Body of pancreas (tissue), 4 donors: ENCODE measurements around the gene HBD.

Source experiments
- POLR2A ChIP-seq, 3 donors: fragments of 450-650 bp; IDR thresholded peaks; one replicate each; pipeline ENCODE4 v1.6.1; 2016; ENCODE audit warnings: antibody characterized with exemption in 3 of 3, mild to moderate bottlenecking in 2 of 3
- TF ChIP-seq, protein P1 (sequence below), 7 experiments: fragments of 450-650 bp in 4 of 7; fragments of 200-600 bp in 3 of 7; sonication (generic) in 3 of 7; IDR thresholded peaks; one replicate each; pipeline ENCODE4 v1.5.1; 2016 to 2019; ENCODE audit warnings: antibody characterized with exemption in 7 of 7

DNA sequence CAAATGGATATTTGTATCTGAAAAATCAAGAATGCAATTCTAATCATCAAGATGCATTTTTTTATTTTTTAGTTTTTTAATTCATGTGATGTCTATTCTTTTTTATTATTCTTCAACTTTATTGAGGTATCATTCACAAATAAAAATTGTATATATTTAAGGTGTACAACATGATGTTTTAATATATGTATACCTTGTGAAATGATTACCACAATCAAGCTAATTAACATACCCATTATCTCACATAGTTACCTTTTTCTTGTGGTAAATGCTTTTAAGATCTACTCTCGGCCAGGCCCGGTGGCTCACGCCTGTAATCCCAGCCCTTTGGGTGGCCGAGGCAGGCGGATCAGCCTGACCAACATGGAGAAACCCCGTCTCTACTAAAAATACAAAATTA is 11.1 kb downstream of the HBD start:
- TF ChIP-seq, protein P1, sequence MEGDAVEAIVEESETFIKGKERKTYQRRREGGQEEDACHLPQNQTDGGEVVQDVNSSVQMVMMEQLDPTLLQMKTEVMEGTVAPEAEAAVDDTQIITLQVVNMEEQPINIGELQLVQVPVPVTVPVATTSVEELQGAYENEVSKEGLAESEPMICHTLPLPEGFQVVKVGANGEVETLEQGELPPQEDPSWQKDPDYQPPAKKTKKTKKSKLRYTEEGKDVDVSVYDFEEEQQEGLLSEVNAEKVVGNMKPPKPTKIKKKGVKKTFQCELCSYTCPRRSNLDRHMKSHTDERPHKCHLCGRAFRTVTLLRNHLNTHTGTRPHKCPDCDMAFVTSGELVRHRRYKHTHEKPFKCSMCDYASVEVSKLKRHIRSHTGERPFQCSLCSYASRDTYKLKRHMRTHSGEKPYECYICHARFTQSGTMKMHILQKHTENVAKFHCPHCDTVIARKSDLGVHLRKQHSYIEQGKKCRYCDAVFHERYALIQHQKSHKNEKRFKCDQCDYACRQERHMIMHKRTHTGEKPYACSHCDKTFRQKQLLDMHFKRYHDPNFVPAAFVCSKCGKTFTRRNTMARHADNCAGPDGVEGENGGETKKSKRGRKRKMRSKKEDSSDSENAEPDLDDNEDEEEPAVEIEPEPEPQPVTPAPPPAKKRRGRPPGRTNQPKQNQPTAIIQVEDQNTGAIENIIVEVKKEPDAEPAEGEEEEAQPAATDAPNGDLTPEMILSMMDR (IDR thresholded peaks at IDR 0.05): no peak
- TF ChIP-seq POLR2A (IDR thresholded peaks at IDR 0.05): no peak
